Psoas muscle (tissue), 8 donors: ENCODE results near the gene SERPINA3. TPM values are rescaled to one million over a fixed set of nuclear protein-coding genes. Genes with fewer than 3 reads are reported as not detected.

Experiments used
- ATAC-seq, 4 donors: fragments of 200-7000 bp; cut with Tn5 transposase; one replicate each; pipeline ENCODE4 v1.9.1; 2020; ENCODE audit warnings: moderate library complexity in 3 of 4, mild to moderate bottlenecking in 2 of 4
- DNase-seq, 2 donors: peaks; one replicate each; pipeline ENCODE4 v3.0.0-alpha.2; 2020
- H3K27ac ChIP-seq: fragments of 200-600 bp; one replicate; pipeline ENCODE4 v1.8.0; 2022
- H3K27me3 ChIP-seq, 3 donors: fragments of 200-600 bp in 1 of 3; one replicate each; pipeline versions ENCODE4 v1.6.1 to v1.8.0; 2013 to 2022; ENCODE audit warnings: low read length in 2 of 3, mild to moderate bottlenecking in 2 of 3, moderate library complexity in 1 of 3; ENCODE audit not compliant: insufficient read depth in 3 of 3
- H3K36me3 ChIP-seq, 2 donors: fragments of 200-600 bp in 1 of 2; one replicate each; pipeline versions ENCODE4 v1.6.1 to v1.8.0; 2013 to 2022; ENCODE audit warnings: low read depth in 1 of 2, mild to moderate bottlenecking in 1 of 2, moderate library complexity in 1 of 2; ENCODE audit not compliant: insufficient read depth in 1 of 2
- H3K4me1 ChIP-seq: fragments of 200-600 bp; one replicate; pipeline ENCODE4 v1.8.0; 2022
- H3K4me3 ChIP-seq: fragments of 200-600 bp; one replicate; pipeline ENCODE4 v1.8.0; 2022; ENCODE audit warnings: mild to moderate bottlenecking
- H3K9me3 ChIP-seq: fragments of 200-600 bp; one replicate; pipeline ENCODE4 v1.8.0; 2022
- WGBS, 3 donors: extraction: QIAGEN DNeasy Blood & Tissue Kit; methylation state at CpG; one replicate each; pipeline versions ENCODE4 v1.1.6 to v1.1.7; 2013; 5-methylcytosine and 5-hydroxymethylcytosine counted together
- intact Hi-C, 2 donors: fragments of 100-400 bp; cut with DNase I; formaldehyde crosslinking; loops; one replicate each; pipeline versions ENCODE4 v1.11.0 to v1.14.2; 2022
- polyA plus RNA-seq, 3 donors: library from polyadenylated mRNA; stranded (reverse); fragments of 200-250 nt; gene quantifications; one replicate each; pipeline ENCODE4 v1.2.3, GENCODE V29; 2013
- total RNA-seq, 4 donors: library from RNA; stranded (reverse); fragmentation: NEBNext Ultra II Directional in 2 of 4; extraction: Animal tissue kit (Norgen Biotek cat#: 25700) in 2 of 4; gene quantifications; one replicate each; pipeline versions ENCODE4 v1.2.1 to v1.2.4, GENCODE V29; 2021 to 2023
- TF ChIP-seq, protein P1 (sequence below): fragments of 200-600 bp; IDR thresholded peaks from one replicate; pipeline ENCODE4 v1.8.0; 2022; ENCODE audit warnings: antibody characterized with exemption
- donor health status: healthy with polysubstance abuse.
- donor health status: DM: no; HTN: no; CAD: no; lungs with moderate emphysema.
- donor health status: Bipolar disorder and iron deficiency.
- donor health status: healthy.
- donor health status: DM: yes; HTN: yes; CAD: no.
- donor health status: DM: no; HTN: no; CAD: no.
- donor health status: DM: no; HTN: no; CAD: no.
- donor health status: DM: yes; HTN: yes; CAD: no.

SERPINA3 gene
- total and polyA plus RNA-seq, 7 donors = 5.5 to 1,141 (median 186) TPM

DNA sequence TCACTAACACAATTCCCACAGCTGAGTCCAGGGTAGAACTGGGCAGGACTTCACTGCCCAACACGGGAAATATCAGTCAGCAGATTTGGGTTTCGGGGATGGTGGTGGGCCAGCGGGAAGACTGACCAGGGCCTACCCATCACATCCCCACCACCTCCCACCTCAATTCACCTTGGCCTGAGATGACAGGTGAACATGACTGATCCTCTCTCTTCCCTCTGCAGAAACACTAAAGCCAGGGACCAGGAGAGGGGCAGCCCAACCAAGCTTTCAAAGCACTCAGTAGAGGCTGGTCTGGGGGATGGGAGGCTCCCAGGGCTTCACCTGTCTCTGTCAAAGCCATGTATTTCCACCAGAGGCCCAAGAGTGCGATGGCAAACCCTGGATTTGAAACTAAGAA is 28.6 kb upstream of the SERPINA3 start:
- intact Hi-C loops = no loop called here
- H3K27ac ChIP-seq = no peak overlapping the region
- H3K36me3 ChIP-seq = no peaks in the 10 kb centered on the region
- TF ChIP-seq, protein P1, sequence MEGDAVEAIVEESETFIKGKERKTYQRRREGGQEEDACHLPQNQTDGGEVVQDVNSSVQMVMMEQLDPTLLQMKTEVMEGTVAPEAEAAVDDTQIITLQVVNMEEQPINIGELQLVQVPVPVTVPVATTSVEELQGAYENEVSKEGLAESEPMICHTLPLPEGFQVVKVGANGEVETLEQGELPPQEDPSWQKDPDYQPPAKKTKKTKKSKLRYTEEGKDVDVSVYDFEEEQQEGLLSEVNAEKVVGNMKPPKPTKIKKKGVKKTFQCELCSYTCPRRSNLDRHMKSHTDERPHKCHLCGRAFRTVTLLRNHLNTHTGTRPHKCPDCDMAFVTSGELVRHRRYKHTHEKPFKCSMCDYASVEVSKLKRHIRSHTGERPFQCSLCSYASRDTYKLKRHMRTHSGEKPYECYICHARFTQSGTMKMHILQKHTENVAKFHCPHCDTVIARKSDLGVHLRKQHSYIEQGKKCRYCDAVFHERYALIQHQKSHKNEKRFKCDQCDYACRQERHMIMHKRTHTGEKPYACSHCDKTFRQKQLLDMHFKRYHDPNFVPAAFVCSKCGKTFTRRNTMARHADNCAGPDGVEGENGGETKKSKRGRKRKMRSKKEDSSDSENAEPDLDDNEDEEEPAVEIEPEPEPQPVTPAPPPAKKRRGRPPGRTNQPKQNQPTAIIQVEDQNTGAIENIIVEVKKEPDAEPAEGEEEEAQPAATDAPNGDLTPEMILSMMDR = no peak
- H3K9me3 ChIP-seq = no peaks in the 10 kb centered on the region
- DNase-seq = no peak
- no peaks in the 10 kb centered on the region for H3K27me3 ChIP-seq
- H3K4me3 ChIP-seq = no peak overlapping the region
- ATAC-seq = no peak
- WGBS, 3 donors = 90 to 97% (median 96%) methylated on average over 4 of the region's 4 CpGs
- H3K4me1 ChIP-seq = no peaks in the 10 kb centered on the region

DNA sequence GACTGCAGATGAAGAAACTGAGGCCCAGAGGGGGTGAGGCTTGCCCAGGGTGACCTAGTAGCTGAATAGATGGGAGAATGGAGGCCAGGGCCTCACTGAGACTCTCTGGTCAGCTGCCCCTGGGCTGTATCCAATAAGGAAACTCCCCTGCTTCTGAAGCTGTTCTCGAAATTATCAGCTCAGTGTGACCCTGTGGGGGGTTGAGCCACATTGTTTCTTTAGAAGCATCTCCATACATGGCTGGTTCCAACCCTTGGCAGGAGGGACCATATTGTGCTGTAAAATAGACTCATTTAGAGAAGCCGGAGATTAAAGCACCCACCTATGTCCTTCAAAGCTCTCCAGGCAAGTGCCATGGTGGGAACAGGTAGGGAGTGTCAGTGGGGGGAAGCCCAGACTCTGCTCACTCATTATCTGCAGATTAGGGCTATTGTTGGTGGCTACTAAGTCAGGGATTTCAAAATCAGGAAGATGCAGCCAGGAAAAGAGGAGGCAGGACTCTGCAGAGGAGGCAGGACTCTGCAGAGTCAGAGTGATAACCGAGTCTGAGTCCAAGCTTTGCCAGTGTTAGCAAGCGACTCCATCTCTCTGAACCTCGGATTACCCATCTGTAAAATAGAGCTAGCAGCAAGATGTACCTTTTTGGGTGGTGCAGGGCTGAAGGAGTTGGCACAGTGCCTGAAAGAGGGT is 27.5 kb upstream of the SERPINA3 start:
- ATAC-seq (no peak), DNase-seq (no peak)
- no peak overlapping the region for H3K4me3 ChIP-seq
- no peaks in the 10 kb centered on the region for H3K4me1 ChIP-seq
- intact Hi-C loops = no loop called here
- no peaks in the 10 kb centered on the region for H3K36me3 ChIP-seq
- H3K9me3 ChIP-seq = no peaks in the 10 kb centered on the region
- TF ChIP-seq, protein P1 = no peak
- no peak overlapping the region for H3K27ac ChIP-seq
- H3K27me3 ChIP-seq = no peaks in the 10 kb centered on the region
- 74 to 77% (median 75%) methylated on average over 5 of the region's 5 CpGs for WGBS, 3 donors

DNA sequence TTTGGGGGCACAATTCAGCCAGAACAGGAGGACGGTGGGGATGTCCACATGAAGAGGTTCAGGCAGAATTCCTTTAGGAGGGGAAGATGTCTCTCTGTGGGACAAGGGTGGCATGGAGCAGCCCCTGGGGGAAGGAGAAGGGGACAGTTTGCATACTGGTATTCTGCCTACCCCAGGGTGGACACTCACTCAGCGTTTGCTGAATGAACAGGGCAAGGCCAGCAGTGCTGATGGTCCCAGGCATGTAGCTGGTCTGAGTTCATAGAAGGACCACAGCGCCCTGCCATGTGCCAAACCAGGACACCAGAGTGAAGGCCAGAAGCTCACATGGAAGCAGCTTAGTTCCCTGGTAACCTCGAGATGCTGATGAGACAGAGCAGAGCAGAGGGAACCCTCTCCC is 25.6 kb upstream of the SERPINA3 start:
- Histone ChIP-seq H3K9me3 (no peaks in the 10 kb centered on the region), H3K27me3 (peaks cover 0 to 2% (median 0%) of the 10 kb centered on the region in 3 donors), H3K27ac (no peak overlapping the region), H3K36me3 (no peaks in the 10 kb centered on the region), H3K4me1 (no peaks in the 10 kb centered on the region), H3K4me3 (no peak overlapping the region)
- intact Hi-C loops = no loop called here
- ATAC-seq = no peak
- TF ChIP-seq, protein P1 = no peak
- 86 to 92% (median 88%) methylated on average over 4 of the region's 4 CpGs for WGBS, 3 donors
- DNase-seq = no peak

DNA sequence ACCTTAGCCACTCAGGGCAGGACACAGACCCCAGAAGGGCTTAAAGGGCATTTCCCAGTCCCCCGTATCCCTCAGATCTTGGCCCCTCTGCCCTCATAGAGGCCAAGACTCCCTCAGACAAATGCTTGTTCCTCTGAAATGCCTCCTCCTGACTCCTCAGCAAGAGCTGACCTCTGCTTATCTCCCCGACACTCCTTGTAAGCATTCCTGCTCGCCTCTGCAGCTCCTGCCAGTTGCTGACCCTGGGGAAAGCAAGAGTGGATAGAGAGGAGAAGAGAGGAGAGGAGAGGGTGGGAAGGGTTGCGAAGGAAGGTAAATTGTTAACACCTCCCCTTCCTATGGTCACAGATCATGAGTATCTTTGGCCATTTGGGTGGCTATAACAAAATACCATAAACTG is 23.9 kb upstream of the SERPINA3 start:
- Histone ChIP-seq H3K4me1 (no peaks in the 10 kb centered on the region), H3K4me3 (no peak overlapping the region), H3K27me3 (peaks cover 0 to 2% (median 0%) of the 10 kb centered on the region in 3 donors), H3K36me3 (no peaks in the 10 kb centered on the region), H3K9me3 (no peaks in the 10 kb centered on the region), H3K27ac (no peak overlapping the region)
- ATAC-seq (no peak), DNase-seq (no peak)
- WGBS, 3 donors = 83 to 96% (median 88%) methylated on average over 4 of the region's 4 CpGs
- intact Hi-C loops = no loop called here
- TF ChIP-seq, protein P1 = no peak

DNA sequence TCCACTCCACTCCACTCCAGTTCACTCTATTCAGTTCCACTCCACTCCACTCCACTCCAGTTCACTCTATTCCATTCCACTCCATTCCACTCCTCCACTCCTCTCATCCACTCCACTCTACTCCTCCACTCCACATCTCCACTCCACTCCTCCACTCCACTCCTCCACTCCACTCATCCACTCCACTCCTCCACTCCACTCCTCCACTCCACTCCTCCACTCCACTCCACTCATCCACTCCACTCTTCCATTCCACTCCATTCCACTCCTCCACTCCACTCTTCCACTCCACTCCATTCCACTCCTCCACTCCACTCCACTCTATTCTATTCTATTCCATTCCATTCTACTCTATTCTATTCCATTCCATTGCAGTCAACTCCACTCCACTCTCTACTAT is 21.1 kb upstream of the SERPINA3 start:
- Histone ChIP-seq H3K27me3 (peaks cover 0 to 2% (median 0%) of the 10 kb centered on the region in 3 donors), H3K36me3 (no peaks in the 10 kb centered on the region), H3K4me1 (no peaks in the 10 kb centered on the region), H3K4me3 (no peak overlapping the region), H3K27ac (no peak overlapping the region), H3K9me3 (no peaks in the 10 kb centered on the region)
- TF ChIP-seq, protein P1 = no peak
- ATAC-seq (no peak), DNase-seq (no peak)
- intact Hi-C loops = no loop called here
